GM19455 (cell line): ENCODE measurements around the gene SLC9A1.

ENCODE experiments used
- ATAC-seq: cut with Tn5 transposase; IDR thresholded peaks from one replicate; pipeline ENCODE4 v1.9.1; 2021; ENCODE audit not compliant: unreplicated experiment

SLC9A1 gene

DNA sequence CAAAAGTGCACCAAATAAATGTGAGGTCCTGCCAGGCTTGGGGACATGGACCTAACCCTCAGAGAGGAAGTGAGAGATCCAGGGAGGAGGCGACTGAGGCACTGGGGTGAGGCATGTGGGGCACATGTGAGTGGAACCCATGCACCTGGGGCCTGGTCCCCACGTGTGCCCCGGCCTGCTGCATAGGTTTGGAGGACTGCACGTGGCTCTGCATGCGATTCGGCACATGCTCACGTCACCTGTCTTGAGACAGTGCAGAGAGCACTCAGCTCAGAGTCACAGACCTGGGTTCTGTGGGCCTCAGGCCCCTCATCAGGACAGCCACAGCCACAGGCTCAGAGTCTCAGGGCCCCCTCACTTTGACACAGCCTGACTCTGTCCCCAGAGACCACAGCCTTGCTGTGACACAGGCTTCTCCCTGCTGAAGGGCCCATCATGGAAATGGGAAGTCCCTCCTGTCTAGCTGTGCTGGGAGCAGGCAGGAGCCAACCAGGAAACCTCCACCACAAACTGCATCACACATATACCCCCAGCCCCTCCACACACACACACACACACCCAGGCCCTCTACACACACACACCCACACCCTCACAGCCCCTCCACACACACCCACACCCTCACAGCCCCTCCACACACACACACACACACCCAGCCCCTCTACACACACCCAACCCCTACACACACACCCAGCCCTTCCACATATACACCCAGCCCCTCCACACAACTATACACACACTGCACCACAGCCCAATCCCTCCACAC, 48.2 kb downstream of the SLC9A1 start:
- no peak for ATAC-seq

DNA sequence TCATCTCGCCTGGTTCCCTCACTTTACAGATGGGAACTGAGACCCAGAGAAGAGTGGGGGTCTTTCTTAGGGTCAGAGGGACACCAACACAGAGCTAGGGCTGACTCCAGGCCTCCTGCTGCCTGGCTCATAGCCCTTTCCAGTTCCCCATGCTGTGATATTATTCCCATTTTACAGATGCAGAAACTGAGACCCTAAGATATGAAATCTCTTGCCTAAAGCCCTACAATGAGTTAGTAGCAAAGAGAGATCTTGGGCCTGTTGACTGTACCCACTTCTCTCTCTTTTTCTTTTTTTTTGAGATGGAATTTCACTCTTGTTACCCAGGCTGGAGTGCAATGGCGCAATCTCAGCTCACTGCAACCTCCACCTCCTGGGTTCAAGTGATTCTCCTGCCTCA, 49.9 kb downstream of the SLC9A1 start:
- no peak for ATAC-seq

DNA sequence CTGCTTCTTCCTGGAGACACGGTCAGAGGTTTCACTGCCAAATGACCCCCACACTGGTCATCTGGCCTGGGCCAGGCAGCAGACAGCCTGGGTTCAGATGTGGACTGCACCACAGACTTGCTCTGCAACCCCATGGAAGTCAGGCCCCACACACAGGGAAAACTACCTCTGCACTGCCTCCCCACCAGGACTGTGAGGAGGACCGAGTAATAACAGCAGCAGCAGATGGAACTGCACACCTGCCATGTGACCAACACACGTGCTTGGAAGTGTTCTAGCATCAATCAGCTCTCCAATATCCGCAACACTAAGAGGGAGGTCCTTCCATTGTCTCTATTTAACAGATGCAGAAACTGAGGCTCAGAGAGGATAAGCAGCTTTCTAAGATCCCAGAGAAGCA, 51.4 kb downstream of the SLC9A1 start:
- ATAC-seq, result no peak

DNA sequence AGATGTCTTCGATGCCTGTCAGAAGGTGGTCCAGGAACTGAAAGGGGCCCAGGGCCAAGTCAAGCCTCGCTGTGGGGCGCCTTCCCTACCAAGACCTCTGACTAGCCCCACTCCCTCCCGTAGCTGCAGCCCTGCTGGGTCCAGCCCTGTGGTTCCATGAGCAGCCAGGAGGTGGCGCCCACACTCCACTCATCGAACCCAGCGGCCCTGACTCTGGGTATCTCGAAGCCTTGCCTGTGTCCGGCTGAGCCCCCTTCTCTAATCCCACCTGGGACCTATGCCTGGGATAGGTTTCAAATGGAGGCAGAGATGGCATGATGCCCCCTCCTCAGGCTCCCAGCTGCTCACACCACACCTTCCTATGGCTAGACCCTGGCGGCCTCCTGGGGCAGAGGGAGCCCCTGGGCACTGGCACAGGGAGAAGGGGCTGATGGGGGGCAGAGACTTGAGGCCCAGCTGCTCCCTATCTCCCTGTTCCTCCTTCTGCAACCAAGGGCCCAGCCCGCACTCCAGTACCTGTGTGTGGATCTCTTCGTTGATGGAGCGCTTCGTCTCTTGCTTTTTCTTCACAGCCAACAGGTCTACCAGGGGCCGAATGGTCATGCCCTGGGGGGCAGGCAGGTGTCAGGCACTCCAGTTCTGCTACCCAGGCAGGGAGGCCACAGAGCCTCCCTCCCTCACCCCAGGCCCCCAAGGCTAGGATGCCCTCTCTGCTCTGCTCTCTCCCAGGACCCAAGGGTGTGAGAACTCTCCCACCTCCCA, 52.0 kb downstream of the SLC9A1 start:
- ATAC-seq, result no peak

DNA sequence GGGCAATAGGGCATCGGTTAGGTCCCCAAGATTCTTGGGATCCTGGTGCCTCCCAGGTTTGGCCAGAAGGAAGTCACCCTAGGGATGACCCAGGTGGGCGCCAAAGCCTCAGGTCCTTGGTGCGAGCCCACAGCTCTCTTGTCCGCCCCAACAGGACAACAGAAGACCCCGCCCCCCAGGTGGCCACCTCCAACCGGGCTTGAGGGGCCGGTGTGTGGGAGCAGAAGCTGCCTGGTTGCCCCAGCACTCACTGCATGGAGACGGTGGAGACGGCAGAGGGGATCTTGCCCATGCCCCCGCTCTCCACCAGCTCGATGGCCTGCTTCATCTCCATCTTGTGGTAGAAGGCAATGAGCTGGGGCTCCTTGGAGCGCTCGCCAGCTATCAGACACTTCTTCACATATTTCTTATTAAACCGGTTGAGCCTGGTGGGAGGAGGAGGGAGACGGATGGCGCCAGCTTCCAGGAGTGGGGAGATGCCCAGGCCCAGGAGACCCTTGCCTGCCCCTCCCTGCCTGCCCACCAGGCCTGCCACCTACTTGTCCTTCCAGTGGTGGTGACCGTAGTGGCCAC, 52.7 kb downstream of the SLC9A1 start:
- no peak for ATAC-seq

DNA sequence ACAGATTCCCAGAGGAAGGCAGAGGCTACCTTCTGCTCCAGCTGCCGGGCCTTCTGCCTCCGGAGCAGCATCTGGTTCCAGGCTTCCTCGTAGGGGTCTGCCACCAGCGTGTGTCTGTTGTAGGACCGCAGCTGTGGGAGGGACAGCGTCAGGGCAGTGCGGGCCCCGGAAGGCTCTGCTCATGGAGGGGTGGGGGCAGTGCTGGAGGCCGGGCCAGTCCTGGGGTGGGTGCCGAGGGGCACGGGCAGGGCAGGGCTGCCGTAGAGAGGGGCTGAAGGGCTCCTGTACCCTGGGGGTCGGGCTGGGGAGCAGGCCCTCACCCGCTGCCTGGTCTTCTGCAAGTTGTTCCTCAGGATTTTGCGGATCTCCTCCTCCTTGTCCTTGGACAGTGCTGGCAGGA, 53.2 kb downstream of the SLC9A1 start:
- no peak for ATAC-seq

DNA sequence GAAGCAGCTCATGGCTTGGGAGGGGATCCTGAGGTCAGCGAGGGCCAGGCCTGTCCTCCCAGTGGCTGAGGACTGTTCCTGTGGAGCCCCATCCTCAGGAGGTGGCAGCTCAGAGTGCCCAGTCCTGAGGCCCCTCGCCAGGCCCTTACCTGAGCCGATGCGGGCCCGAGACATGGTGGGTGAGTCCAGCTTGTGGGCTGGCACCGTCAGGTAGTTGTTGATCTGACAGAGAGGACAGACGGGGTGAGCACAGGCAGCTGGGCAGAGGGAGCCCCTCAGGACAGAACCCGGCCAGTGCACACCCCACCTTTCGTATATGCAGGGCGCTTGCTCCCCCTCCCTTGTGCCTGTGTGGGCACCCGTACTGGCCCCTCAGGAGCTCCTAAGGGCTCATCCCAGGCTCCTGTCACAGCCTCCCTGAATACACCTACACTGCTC, 53.9 kb downstream of the SLC9A1 start:
- no peak for ATAC-seq

DNA sequence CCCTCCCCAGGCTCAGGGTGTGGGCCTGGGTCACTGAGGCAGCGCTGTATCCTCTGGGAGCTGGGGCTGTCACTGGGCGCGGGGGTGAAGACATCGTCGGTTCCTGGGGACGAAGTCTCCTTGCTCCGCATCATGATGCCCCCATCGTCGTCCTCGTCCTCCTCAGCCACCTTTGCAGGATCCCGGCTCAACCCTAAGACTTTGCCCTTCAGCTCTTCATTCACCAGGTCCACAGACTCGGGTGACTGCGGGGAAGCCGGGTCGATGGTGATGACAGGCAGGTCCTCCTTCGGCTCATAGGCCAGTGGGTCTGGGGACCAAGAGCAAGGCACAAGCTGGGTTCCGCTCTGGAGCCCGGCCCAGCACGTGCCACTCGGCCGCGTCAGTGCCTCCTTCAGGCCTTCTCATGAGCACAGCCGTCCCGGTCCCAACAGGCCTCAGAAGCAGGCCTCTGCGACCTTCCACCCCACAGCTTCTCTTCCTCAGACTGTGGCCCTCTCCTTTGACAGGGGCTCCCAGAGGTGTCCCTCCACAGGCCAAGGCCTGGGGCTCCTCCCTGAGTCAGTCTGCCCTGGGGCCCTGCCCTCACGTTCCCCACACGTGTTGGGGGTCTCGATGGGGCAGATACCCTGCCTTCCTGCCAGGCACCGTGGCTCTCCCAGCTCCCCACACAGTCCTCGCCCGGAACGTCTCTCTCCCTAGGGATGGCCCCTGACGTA, 54.4 kb downstream of the SLC9A1 start:
- ATAC-seq, result no peak

DNA sequence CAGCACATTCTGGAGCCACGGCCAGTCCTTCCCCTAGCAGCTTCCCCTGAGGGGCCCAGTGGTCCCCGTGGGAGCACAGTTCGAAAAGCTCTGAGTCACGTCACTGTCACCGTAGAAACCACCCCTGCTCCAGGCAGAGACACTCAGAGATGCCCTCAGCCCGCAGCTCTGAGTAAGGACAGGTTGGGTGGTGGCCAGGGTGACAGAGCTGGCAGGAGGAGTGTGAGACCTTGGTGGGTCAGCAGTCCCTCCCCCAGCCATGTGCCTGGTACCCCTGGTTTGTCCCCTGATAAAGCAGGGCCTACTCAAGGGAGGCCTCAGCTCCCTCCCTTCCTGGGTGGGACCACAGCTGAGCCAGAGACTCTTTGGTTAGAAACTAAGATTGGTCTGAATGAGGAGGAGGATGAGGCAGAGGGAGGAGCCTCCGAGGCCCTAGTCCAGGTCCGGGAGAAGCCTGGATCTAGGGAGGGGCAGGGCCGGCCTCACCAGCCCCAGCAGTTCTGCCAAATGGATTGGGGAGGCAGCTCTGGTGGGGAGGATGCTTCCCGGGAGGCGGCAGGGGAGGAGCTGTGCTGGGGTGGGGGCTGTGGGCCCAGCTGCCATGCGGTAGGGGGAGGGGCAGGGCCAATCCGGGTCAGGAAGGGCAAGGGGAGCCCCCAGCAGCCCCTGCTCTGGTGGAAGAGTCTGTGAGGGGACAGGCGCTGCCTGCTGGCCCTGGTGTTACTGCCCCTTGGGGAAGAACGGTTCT, 55.2 kb downstream of the SLC9A1 start:
- no peak for ATAC-seq

DNA sequence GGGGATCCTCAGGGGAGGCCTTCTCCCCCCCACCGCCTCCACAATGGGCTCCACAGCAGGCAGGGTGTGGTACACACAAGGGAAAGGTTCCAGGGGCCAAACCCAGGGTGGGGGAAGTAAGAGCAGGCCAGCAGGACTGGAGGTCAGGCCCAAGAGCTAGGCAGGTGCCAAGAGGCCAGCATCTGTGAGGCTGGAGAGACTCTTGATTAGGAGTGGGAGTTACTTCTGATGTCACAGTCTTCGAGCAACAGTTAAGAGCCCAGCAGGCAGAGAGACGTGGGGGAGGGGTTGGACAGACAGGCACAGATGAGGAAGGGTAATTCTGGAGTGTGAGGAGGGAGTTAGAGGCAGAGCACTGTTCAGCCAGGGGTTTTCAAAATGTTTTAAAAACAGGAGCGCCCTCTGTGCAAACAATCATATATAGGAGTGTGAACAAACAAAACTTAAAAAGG, 55.8 kb downstream of the SLC9A1 start:
- no peak for ATAC-seq

DNA sequence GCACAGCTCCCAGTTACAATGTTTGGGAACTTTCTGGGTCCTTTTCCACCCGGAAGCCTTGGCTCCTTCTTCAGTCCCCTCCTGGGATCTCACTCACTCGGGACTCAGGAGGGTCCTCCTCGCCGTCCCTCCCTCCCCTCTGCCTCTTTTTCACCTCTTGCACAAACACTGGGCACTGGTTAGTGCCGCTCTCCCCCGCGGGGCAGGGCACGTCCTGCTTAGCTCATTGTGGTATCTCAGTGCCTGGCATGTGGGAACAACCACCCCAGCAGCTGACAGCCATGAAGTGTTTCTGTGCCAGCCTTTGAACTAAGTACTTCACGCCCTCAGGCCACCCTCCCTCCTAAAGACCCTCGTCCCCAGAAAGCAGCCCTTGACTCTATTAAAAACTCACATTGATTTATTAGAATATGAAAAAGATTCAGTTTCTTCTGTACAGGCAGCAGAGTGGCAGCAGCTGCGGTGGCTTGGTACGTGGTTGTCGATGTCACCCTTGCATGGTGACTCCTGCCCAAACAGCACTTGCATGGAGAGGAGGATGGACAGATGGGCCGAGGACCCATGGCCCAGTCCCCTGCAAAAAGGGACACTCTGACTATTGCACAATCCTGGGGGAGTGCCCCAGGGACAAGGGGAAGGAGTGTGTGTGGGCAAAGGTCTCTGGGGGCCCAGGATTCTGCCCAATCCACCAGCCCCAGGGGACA, 56.3 kb downstream of the SLC9A1 start:
- no peak for ATAC-seq

DNA sequence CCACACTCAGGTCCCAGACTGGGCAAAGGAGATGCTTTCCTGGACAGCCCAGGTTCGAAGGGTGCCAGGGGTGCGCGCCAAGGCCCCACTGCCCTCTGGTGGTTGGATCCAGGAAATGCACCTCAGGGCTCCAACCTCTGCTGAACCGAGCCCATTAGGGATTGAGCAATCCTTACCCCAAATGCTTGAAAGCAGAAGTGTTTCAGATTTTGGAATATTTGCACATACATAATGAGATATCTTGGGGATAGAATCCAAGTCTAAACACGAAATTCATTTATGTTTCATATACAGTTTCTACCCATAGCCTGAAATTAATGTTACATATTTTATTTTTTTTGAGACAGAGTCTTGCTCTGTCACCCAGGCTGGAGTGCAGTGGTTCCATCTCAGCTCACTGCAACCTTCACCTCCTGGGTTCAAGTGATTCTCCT, 57.4 kb downstream of the SLC9A1 start:
- no peak for ATAC-seq

DNA sequence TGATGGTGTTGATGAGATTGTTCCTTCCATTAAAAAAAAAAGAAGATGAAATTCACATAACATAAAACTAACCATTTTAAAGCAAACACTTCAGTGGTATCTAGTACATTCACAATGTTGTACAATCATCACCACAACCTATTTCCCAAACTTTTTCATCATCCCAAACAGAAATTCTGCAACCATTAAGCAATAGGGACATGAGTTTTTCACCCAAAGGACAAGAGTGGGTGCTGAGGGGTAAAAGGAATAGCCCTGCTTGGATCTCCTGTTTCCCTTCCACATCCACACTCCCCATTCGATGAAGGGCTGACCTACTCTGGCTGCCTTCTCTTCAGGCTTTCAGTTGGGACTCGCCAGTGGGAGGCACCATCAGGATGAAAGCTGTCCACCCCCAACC, 59.3 kb downstream of the SLC9A1 start:
- ATAC-seq, result no peak

DNA sequence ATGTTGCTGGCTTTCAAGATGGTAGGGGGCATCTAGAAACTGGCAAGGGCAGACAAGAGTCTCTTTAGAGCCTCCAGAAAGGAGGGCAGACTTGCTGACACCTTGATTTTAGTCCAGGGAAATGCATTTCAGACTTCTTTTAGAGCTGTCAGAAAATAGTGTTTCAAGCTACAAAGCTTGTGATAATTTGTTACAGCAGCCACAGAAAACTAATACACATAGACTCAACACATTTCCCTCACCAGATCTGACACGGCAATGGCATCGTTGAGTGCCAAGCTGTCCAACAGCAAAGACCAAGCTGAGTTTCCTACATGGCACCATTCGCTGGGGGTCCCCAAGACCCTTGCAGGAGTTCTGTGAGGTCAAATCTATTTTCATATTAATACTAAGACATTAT, 62.0 kb downstream of the SLC9A1 start:
- ATAC-seq, result no peak

DNA sequence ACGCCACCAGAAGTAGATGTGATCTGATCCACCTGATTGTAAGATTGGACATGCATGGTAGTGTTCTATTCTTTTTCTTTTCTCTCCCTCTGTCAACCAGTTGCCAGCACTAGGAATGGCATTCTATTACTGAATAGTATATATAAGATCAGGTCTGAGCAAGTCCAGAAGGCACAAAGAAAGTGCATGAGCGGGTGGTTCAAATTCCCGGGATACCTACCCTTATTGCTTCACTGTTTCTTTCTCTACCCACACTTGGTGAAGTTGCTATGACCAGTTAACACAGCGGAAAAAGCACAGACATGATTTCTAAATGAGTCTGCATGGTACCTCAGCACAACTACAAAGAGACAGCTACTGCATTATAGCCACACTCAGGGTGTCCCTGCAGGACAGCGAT, 64.0 kb downstream of the SLC9A1 start:
- no peak for ATAC-seq

DNA sequence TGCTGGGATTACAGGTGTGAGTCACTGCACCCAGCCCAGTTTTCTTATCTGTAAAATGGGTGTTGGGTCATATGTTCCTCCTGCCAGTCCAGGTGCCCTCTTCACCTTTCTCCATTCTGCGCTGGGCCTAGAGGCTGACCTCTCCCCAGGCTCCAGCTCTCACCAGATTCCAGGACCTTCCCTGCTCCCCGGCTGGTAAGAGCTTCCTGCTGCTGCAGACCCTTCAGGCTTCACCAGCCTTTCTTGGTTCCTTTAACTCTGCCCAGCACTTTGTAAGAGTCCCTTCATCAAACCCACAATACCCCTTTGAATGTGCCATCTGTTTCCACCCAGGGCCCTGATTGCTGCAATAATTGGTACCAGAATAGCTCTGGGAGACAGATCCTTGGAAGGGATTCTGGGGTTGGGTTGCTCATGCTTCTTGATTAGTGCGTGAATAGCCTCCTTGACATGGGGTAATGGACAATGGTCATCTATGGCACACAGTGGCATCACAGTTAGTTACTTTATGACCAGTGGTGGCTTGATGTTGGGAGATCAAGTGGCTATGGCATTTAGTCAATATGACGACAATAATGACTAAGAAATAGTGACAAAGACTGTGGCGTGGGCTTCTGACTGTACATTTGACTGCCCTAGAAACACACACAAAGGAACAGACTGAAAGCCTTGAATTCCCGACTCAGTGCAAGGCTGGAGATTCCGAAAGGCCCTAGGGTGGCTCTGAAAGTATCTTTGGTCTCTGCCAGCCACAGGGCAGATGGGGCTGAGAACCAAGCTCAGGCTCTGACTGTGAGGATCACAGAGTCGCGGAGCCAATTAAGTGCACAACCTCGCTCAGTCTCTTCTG, 67.3 kb downstream of the SLC9A1 start:
- no peak for ATAC-seq

DNA sequence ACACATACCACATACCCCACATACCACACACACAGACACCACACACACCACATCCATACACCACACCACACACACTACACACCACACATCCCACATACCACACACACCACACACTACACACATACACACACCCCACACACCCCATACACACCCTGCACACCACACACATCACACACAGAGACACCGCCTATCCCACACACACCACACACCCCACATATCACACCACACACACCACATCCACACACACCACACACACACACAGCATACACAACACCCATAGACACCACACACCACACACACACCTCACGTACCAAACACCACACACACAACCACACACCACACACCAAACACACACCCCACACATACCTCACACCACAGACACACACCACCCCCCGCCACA, 68.3 kb downstream of the SLC9A1 start:
- no peak for ATAC-seq

DNA sequence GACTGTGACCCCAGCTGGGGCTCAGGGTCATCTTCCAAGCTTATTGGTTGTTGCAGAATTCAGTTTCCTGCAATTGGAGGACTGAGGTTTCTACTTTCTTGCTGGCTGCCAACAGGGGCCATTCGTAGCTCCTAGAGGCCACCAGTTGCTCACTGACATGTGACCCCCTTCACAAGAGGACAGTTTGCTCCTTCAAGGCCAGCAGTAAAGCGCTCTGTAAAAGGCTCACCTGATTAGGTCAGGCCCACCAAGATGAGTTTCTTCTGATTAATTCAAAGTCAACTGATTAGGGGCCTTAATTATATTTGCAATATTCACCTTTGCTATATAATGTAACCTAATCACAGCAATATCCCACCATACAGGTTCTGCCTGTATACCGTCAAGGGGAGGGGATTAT, 68.9 kb downstream of the SLC9A1 start:
- ATAC-seq, result no peak

DNA sequence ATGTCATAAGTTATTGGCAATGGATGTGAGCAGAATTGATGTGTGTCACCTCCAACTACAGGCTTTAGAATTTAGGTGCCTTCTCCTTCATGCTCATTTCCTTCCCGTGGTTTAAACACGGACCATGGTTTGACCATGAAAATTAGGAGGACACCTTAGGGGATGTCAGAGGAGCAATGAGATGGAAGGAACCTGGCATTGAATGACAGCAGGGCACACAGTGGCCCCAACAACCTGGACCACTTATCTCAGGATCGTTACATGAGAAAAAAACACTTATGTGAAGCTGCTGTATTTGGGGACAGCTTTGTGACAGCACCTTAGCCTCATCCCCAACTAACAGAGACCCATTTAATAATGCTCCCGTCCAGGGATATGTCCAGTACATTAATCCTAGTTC, 70.8 kb downstream of the SLC9A1 start:
- ATAC-seq, result no peak
